Neuronal stem cell (in vitro differentiated cells): Measurements from ENCODE around the gene MID1.

ENCODE experiments used
- DNase-seq: peaks from one replicate; pipeline ENCODE4 v3.0.0-alpha.2; 2013; ENCODE audit warnings: low spot score
- H2AFZ ChIP-seq: one replicate; pipeline ENCODE4 v1.6.1; 2013; ENCODE audit warnings: mild to moderate bottlenecking, low read length, inconsistent platforms
- H2AK5ac ChIP-seq: 2 replicates; pipeline ENCODE4 v1.6.1; 2013; ENCODE audit warnings: low read depth, mild to moderate bottlenecking, inconsistent platforms, low read length, moderate library complexity, mixed read lengths
- H2BK120ac ChIP-seq: 2 replicates; pipeline ENCODE4 v1.6.1; 2013; ENCODE audit warnings: low read depth, mild to moderate bottlenecking, inconsistent platforms, low read length, moderate library complexity, mixed read lengths
- H2BK12ac ChIP-seq: one replicate; pipeline ENCODE4 v1.6.1; 2013; ENCODE audit warnings: low read length, inconsistent platforms
- H2BK15ac ChIP-seq: 2 replicates; pipeline ENCODE4 v1.6.1; 2013; ENCODE audit warnings: mild to moderate bottlenecking, low read length, inconsistent platforms, mixed read lengths
- H2BK5ac ChIP-seq: one replicate; pipeline ENCODE4 v1.6.1; 2013; ENCODE audit warnings: inconsistent platforms, mild to moderate bottlenecking, low read length, moderate library complexity
- H3K14ac ChIP-seq: one replicate; pipeline ENCODE4 v1.6.1; 2013; ENCODE audit warnings: low read length, inconsistent platforms
- H3K18ac ChIP-seq: 2 replicates; pipeline ENCODE4 v1.6.1; 2013; ENCODE audit warnings: low read length, inconsistent platforms
- H3K23ac ChIP-seq: 2 replicates; pipeline ENCODE4 v1.6.1; 2013; ENCODE audit warnings: low read depth, mild to moderate bottlenecking, mixed read lengths, low read length, inconsistent platforms; ENCODE audit not compliant: poor library complexity
- H3K27ac ChIP-seq: replicated peaks from 3 replicates; pipeline ENCODE4 v1.5.1; 2013; ENCODE audit warnings: low read length, inconsistent platforms
- H3K27me3 ChIP-seq, 3 experiments: 2 replicates each; pipeline ENCODE4 v1.6.1; 2013; ENCODE audit warnings: low read length in 3 of 3, mild to moderate bottlenecking in 2 of 3, inconsistent platforms in 1 of 3, low read depth in 1 of 3, mixed read lengths in 1 of 3, moderate library complexity in 1 of 3; ENCODE audit not compliant: control insufficient read depth in 3 of 3, insufficient read depth in 3 of 3
- H3K36me3 ChIP-seq, 2 donors: replicated peaks in 1 of 2; 2 replicates each; pipeline ENCODE4 v1.6.1; 2013; ENCODE audit warnings: low read length in 2 of 2; ENCODE audit not compliant: control insufficient read depth in 2 of 2, insufficient read depth in 2 of 2
- H3K4ac ChIP-seq: 2 replicates; pipeline ENCODE4 v1.6.1; 2013; ENCODE audit warnings: inconsistent platforms, mild to moderate bottlenecking, low read length, moderate library complexity
- H3K4me1 ChIP-seq, 2 donors: 1 replicate in 1 of 2; 2 replicates in 1 of 2; pipeline ENCODE4 v1.6.1; 2013; ENCODE audit warnings: low read length in 2 of 2, low read depth in 1 of 2; ENCODE audit not compliant: control insufficient read depth in 2 of 2, insufficient read depth in 1 of 2
- H3K4me2 ChIP-seq: one replicate; pipeline ENCODE4 v1.6.1; 2013; ENCODE audit warnings: mild to moderate bottlenecking, low read length, inconsistent platforms; ENCODE audit not compliant: insufficient read depth, poor library complexity, severe bottlenecking
- H3K4me3 ChIP-seq, 2 donors: 2 replicates each; pipeline ENCODE4 v1.5.1; 2013; ENCODE audit warnings: low read length in 2 of 2, mild to moderate bottlenecking in 2 of 2, inconsistent platforms in 1 of 2, moderate library complexity in 1 of 2
- H3K79me1 ChIP-seq: one replicate; pipeline ENCODE4 v1.6.1; 2013; ENCODE audit warnings: low read depth, mild to moderate bottlenecking, inconsistent platforms, low read length, moderate library complexity
- H3K9ac ChIP-seq: one replicate; pipeline ENCODE4 v1.6.1; 2013; ENCODE audit warnings: mild to moderate bottlenecking, low read depth, low read length, inconsistent platforms; ENCODE audit not compliant: poor library complexity
- H3K9me3 ChIP-seq, 2 donors: replicated peaks in 1 of 2; 2 replicates each; pipeline versions ENCODE3 to v1.6.1; 2013; ENCODE audit warnings: low read length in 2 of 2, mild to moderate bottlenecking in 2 of 2, inconsistent platforms in 1 of 2, low read depth in 1 of 2, mixed read lengths in 1 of 2, moderate library complexity in 1 of 2; ENCODE audit not compliant: control insufficient read depth in 2 of 2, insufficient read depth in 1 of 2
- H4K8ac ChIP-seq: one replicate; pipeline ENCODE4 v1.6.1; 2013; ENCODE audit warnings: low read depth, mild to moderate bottlenecking, inconsistent platforms, low read length, moderate library complexity
- H4K91ac ChIP-seq: one replicate; pipeline ENCODE4 v1.6.1; 2013; ENCODE audit warnings: low read length, low read depth, mild to moderate bottlenecking, inconsistent platforms; ENCODE audit not compliant: poor library complexity
- WGBS, 2 donors: extraction: QIAGEN DNeasy Blood & Tissue Kit; methylation state at CpG; one replicate each; pipeline ENCODE4 v1.1.7; 2013; ENCODE audit warnings: missing lambda C conversion rate in 2 of 2, mixed read lengths in 1 of 2; ENCODE audit not compliant: insufficient read length in 2 of 2, insufficient replicate concordance in 1 of 2; ENCODE audit errors: extremely low coverage in 2 of 2; 5-methylcytosine and 5-hydroxymethylcytosine counted together

Gene MID1

DNA sequence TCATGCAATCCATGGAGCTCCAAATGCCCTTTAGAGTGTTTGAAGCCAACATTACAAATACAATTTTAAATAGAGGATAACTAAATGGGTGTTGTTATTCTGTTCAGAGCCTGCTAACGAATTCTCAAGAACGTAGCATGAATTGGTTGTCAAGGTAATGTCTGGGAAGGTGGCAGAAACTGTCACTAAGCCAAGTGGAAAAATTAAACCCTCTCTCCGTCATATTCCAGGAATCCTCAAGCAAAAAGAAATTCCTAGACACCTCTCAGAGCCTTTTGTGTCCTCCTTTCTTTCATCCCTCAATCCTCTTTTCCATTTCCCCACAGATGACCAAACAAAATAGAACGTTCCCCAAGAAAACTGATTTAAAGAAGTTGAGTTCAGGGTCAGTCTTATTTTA is 204.0 kb downstream of the MID1 start:
- no peak overlapping the region for H2AFZ ChIP-seq
- H3K4me2 ChIP-seq = no peak overlapping the region
- no peak overlapping the region for H3K4ac ChIP-seq
- DNase-seq = no peak
- H3K9ac ChIP-seq = no peak overlapping the region
- WGBS, 2 donors = no CpG with 5 or more reads among the region's 4 CpGs
- no peak overlapping the region for H3K23ac ChIP-seq
- no peak overlapping the region for H2BK12ac ChIP-seq
- no peak overlapping the region for H3K14ac ChIP-seq
- peaks cover 0 to 3% of the 10 kb centered on the region in 2 donors for H3K4me1 ChIP-seq
- H3K9me3 ChIP-seq = no peaks in the 10 kb centered on the region
- no peak overlapping the region for H2AK5ac ChIP-seq
- no peak overlapping the region for H4K91ac ChIP-seq
- no peak overlapping the region for H3K4me3 ChIP-seq
- H3K18ac ChIP-seq = no peak overlapping the region
- H2BK15ac ChIP-seq = no peak overlapping the region
- no peaks in the 10 kb centered on the region for H3K27me3 ChIP-seq
- no peak overlapping the region for H4K8ac ChIP-seq
- H3K79me1 ChIP-seq = no peaks in the 10 kb centered on the region
- H3K36me3 ChIP-seq = no peaks in the 10 kb centered on the region
- H3K27ac ChIP-seq = no peak overlapping the region
- H2BK120ac ChIP-seq = no peak overlapping the region
- no peak overlapping the region for H2BK5ac ChIP-seq

GRCh38 chrX:10415306-10416001 is 204.9 kb downstream of the MID1 start:
- Histone ChIP-seq H2BK120ac (no peak overlapping the region), H3K9me3 (no peaks in the 10 kb centered on the region), H3K27me3 (no peaks in the 10 kb centered on the region), H2AFZ (no peak overlapping the region), H3K36me3 (no peaks in the 10 kb centered on the region), H3K18ac (no peak overlapping the region), H3K27ac (no peak overlapping the region), H3K4ac (no peak overlapping the region), H3K9ac (no peak overlapping the region), H2AK5ac (no peak overlapping the region), H3K4me1 (peaks cover 0 to 3% of the 10 kb centered on the region in 2 donors), H2BK5ac (no peak overlapping the region), H2BK15ac (no peak overlapping the region), H3K14ac (no peak overlapping the region), H4K91ac (no peak overlapping the region), H3K4me2 (no peak overlapping the region), H4K8ac (no peak overlapping the region), H3K23ac (no peak overlapping the region), H3K4me3 (no peak overlapping the region), H2BK12ac (no peak overlapping the region), H3K79me1 (no peaks in the 10 kb centered on the region)
- DNase-seq = no peak
- WGBS, 2 donors = no CpG with 5 or more reads among the region's 9 CpGs

- Histone ChIP-seq H3K27me3 (no peaks in the 10 kb centered on the region), H3K4ac (no peak overlapping the region), H2AFZ (no peak overlapping the region), H2BK120ac (no peak overlapping the region), H3K18ac (no peak overlapping the region), H3K27ac (no peak overlapping the region), H3K23ac (no peak overlapping the region), H3K4me1 (no peaks in the 10 kb centered on the region), H4K8ac (no peak overlapping the region), H2AK5ac (no peak overlapping the region), H4K91ac (no peak overlapping the region), H3K36me3 (no peaks in the 10 kb centered on the region), H3K4me3 (no peak overlapping the region), H2BK5ac (no peak overlapping the region), H3K79me1 (no peaks in the 10 kb centered on the region), H2BK12ac (no peak overlapping the region), H3K14ac (no peak overlapping the region), H3K9me3 (no peaks in the 10 kb centered on the region), H2BK15ac (no peak overlapping the region), H3K9ac (no peak overlapping the region), H3K4me2 (no peak overlapping the region)
- DNase-seq = no peak
- no CpG with 5 or more reads among the region's 6 CpGs for WGBS, 2 donors
Measured at GRCh38 chrX:10414862-10415261, 205.5 kb downstream of the MID1 start.

GRCh38 chrX:10414156-10414824 is 206.1 kb downstream of the MID1 start:
- Histone ChIP-seq H2BK5ac (no peak overlapping the region), H2AK5ac (no peak overlapping the region), H3K79me1 (no peaks in the 10 kb centered on the region), H3K4me3 (no peak overlapping the region), H4K8ac (no peak overlapping the region), H2AFZ (no peak overlapping the region), H3K4ac (no peak overlapping the region), H3K14ac (no peak overlapping the region), H3K4me2 (no peak overlapping the region), H3K36me3 (no peaks in the 10 kb centered on the region), H3K27ac (no peak overlapping the region), H4K91ac (no peak overlapping the region), H3K9me3 (no peaks in the 10 kb centered on the region), H3K27me3 (no peaks in the 10 kb centered on the region), H3K23ac (no peak overlapping the region), H3K4me1 (no peaks in the 10 kb centered on the region), H2BK15ac (no peak overlapping the region), H2BK12ac (no peak overlapping the region), H3K9ac (no peak overlapping the region), H3K18ac (no peak overlapping the region), H2BK120ac (no peak overlapping the region)
- no CpG with 5 or more reads among the region's 9 CpGs for WGBS, 2 donors
- no peak for DNase-seq
